ENCODE measurements around the gene MS4A12. TPM values are rescaled to one million over a fixed set of nuclear protein-coding genes. Genes with fewer than 3 reads are reported as not detected.

Gene MS4A12
- total RNA-seq, 4 donors from 2014 or later: 0.75 TPM; not detected in 3

DNA sequence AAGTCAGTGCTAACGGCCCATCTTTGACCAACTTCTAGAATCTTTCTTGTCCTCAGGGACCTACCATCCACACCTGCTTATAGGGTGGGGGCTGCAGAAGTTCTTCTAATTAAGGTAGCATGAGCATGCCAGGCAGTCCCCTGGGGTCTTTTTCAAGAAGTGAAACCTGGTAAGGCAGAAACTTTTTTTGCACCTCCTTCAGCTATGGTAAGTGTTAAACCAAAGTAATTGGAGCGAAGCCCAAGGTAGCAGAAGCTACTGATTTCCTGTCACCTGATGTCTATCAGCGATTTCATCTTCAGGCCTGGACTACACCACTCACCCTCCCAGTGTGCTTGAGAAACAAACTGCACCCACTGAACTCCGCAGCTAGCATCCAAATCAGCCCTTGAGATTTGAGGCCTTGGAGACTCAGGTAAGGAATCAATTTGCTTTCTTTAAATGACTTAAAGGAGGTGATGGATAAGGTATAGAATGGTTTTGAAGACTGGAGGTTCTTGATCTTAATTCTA is 37.0 kb upstream of the MS4A12 start, which contains the start of gene MS4A1:
TSS of gene MS4A1 (plus strand) at position 317 of the 512 bp plus-strand sequence. CDS start 6,528 bp downstream, outside the sequence.
- Histone ChIP-seq H3K36me3 (no peaks in the 10 kb centered on the region), H3K4me3 (no peak within 1 kb of the TSS), H3K27ac (no peak within 1 kb of the TSS), H3K9me3 (no peaks in the 10 kb centered on the region), H3K4me1 (no peaks in the 10 kb centered on the region), H3K27me3 (no peaks in the 10 kb centered on the region)
- intact Hi-C loops (cut with DNase I; ENCODE audit: low total_unique reads) (no loop called here), in situ Hi-C loops (cut with MboI; ENCODE audit: low sequenced_read_pairs in 4 of 4) (no loop called here)
- DNase-seq: no peak
- TF ChIP-seq POLR2A (IDR thresholded peaks at IDR 0.05): no peak
- TF ChIP-seq, protein P1, sequence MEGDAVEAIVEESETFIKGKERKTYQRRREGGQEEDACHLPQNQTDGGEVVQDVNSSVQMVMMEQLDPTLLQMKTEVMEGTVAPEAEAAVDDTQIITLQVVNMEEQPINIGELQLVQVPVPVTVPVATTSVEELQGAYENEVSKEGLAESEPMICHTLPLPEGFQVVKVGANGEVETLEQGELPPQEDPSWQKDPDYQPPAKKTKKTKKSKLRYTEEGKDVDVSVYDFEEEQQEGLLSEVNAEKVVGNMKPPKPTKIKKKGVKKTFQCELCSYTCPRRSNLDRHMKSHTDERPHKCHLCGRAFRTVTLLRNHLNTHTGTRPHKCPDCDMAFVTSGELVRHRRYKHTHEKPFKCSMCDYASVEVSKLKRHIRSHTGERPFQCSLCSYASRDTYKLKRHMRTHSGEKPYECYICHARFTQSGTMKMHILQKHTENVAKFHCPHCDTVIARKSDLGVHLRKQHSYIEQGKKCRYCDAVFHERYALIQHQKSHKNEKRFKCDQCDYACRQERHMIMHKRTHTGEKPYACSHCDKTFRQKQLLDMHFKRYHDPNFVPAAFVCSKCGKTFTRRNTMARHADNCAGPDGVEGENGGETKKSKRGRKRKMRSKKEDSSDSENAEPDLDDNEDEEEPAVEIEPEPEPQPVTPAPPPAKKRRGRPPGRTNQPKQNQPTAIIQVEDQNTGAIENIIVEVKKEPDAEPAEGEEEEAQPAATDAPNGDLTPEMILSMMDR (IDR thresholded peaks at IDR 0.05 in 4 of 5, conservative IDR thresholded peaks at IDR 0.05 in 1 of 5): no peak
- no peak for ATAC-seq

- H3K27ac ChIP-seq: no peak overlapping the region
- in situ Hi-C loops (cut with MboI; ENCODE audit: low sequenced_read_pairs in 4 of 4) (no loop called here), intact Hi-C loops (cut with DNase I; ENCODE audit: low total_unique reads) (no loop called here)
- no peaks in the 10 kb centered on the region for H3K4me1 ChIP-seq
- H3K27me3 ChIP-seq: no peaks in the 10 kb centered on the region
- DNase-seq (no peak), ATAC-seq (no peak)
- H3K36me3 ChIP-seq: no peaks in the 10 kb centered on the region
- no peaks in the 10 kb centered on the region for H3K9me3 ChIP-seq
- no peak overlapping the region for H3K4me3 ChIP-seq
- TF ChIP-seq POLR2A (IDR thresholded peaks at IDR 0.05): no peak
- TF ChIP-seq, protein P1 (IDR thresholded peaks at IDR 0.05 in 4 of 5, conservative IDR thresholded peaks at IDR 0.05 in 1 of 5): no peak
Measured at GRCh38 chr11:60457576-60457975, 35.0 kb upstream of the MS4A12 start.

DNA sequence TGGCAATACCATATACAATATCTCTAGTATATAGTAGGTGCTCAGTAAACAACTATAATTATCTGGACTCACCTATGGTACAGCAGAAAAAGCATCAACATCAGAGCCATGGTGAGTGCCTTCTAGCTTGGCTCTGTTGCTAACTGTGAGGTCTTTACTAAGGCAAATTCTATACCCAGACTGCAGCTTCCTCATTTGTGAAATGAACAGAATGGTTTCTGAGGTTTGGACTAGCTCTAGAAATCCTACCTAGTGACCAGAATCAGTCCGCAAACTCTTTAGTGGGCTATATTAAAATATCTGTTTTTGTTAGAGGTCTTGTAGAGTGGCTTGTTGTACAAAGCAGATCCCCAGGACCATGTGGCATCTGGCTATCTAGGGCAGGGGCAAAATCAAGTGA is 33.2 kb upstream of the MS4A12 start:
- intact Hi-C loops (cut with DNase I; ENCODE audit: low total_unique reads): no loop called here
- no peak for DNase-seq

GRCh38 chr11:60468829-60469228 is 23.7 kb upstream of the MS4A12 start:
- intact Hi-C loops (cut with DNase I; ENCODE audit: low total_unique reads): no loop called here
- Histone ChIP-seq H3K36me3 (no peaks in the 10 kb centered on the region), H3K4me1 (no peaks in the 10 kb centered on the region), H3K27ac (no peak overlapping the region), H3K4me3 (no peak overlapping the region), H3K27me3 (no peaks in the 10 kb centered on the region), H3K9me3 (no peaks in the 10 kb centered on the region)
- TF ChIP-seq, protein P1 (IDR thresholded peaks at IDR 0.05 in 4 of 5, conservative IDR thresholded peaks at IDR 0.05 in 1 of 5): no peak
- no peak for TF ChIP-seq POLR2A (IDR thresholded peaks at IDR 0.05)
- ATAC-seq (no peak), DNase-seq (no peak)
- in situ Hi-C loops (cut with MboI; ENCODE audit: low sequenced_read_pairs in 4 of 4): no loop called here

More for the DNA sequence above, 33.2 kb upstream of the MS4A12 start:
- Histone ChIP-seq H3K9me3 (no peaks in the 10 kb centered on the region), H3K4me1 (no peaks in the 10 kb centered on the region), H3K27ac (no peak overlapping the region), H3K4me3 (no peak overlapping the region), H3K36me3 (no peaks in the 10 kb centered on the region), H3K27me3 (no peaks in the 10 kb centered on the region)
- in situ Hi-C loops (cut with MboI; ENCODE audit: low sequenced_read_pairs in 4 of 4): no loop called here
- ATAC-seq: no peak
- TF ChIP-seq, protein P1 (IDR thresholded peaks at IDR 0.05 in 4 of 5, conservative IDR thresholded peaks at IDR 0.05 in 1 of 5): no peak
- TF ChIP-seq POLR2A (IDR thresholded peaks at IDR 0.05): no peak

DNA sequence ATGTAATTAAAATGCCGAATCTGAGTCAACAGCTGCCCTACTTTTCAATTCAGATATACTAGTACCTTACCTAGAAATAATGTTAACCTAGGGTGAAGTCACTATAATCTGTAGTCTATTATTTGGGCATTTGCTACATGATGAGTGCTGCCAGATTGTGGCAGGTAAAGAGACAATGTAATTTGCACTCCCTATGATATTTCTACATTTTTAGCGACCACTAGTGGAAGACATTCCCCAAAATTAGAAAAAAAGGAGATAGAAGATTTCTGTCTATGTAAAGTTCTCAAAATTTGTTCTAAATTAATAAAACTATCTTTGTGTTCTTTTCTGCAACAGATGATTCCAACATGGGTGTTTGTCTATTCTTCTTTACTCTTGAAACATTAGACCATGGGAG is 22.9 kb upstream of the MS4A12 start:
- no peaks in the 10 kb centered on the region for H3K9me3 ChIP-seq
- in situ Hi-C loops (cut with MboI; ENCODE audit: low sequenced_read_pairs in 4 of 4) (no loop called here), intact Hi-C loops (cut with DNase I; ENCODE audit: low total_unique reads) (no loop called here)
- no peak overlapping the region for H3K27ac ChIP-seq
- H3K4me3 ChIP-seq: no peak overlapping the region
- H3K27me3 ChIP-seq: no peaks in the 10 kb centered on the region
- ATAC-seq (no peak), DNase-seq (no peak)
- H3K36me3 ChIP-seq: no peaks in the 10 kb centered on the region
- no peaks in the 10 kb centered on the region for H3K4me1 ChIP-seq
- TF ChIP-seq, protein P1 (IDR thresholded peaks at IDR 0.05 in 4 of 5, conservative IDR thresholded peaks at IDR 0.05 in 1 of 5): no peak
- TF ChIP-seq POLR2A (IDR thresholded peaks at IDR 0.05): no peak

Measured in gastrocnemius medialis (tissue), 4 donors.